Mucosa of gallbladder (tissue), 1 donor: ENCODE data around the gene HORMAD1. TPM values are rescaled to one million over a fixed set of nuclear protein-coding genes. Genes with fewer than 3 reads are reported as not detected.
"Not testable (repeated sequence)": the region's sequence is repeated elsewhere in the genome, so short reads cannot be mapped to it uniquely, and the experiment has no call there.

Experiments
- DNase-seq: peaks from one replicate; pipeline ENCODE4 v3.0.0-alpha.2; 2020; ENCODE audit warnings: low spot score
- total RNA-seq: library from RNA; stranded (reverse); gene quantifications from one replicate; pipeline ENCODE4 v1.2.1, GENCODE V29; 2021
- donor health status: DM: no; HTN: no; CAD: no.

The HORMAD1 gene
- not detected for total RNA-seq

- no peak for DNase-seq
These were observed at the start of gene HORMAD1 for GRCh38 chr1:150720703-150721102. Gene HORMAD1 (minus strand): TSS chr1:150720895. CDS start chr1:150719505, 1,390 bp downstream.

- DNase-seq, result not testable (repeated sequence)
These were observed 47.0 kb upstream of the HORMAD1 start for GRCh38 chr1:150767704-150768103.

GRCh38 chr1:150765977-150766301 lies 45.2 kb upstream of the HORMAD1 start:
- not testable (repeated sequence) for DNase-seq

- no peak for DNase-seq
These were observed 44.7 kb upstream of the HORMAD1 start, which contains the start of gene CTSS for GRCh38 chr1:150765296-150765976. Gene CTSS (minus strand): TSS chr1:150765778. CDS start chr1:150764763, 1,015 bp downstream.

- no peak for DNase-seq
These were observed 44.0 kb upstream of the HORMAD1 start for GRCh38 chr1:150764617-150765101.

- no peak for DNase-seq
These were observed 42.3 kb upstream of the HORMAD1 start for GRCh38 chr1:150763018-150763417.

GRCh38 chr1:150762552-150762951 lies 41.9 kb upstream of the HORMAD1 start:
- no peak for DNase-seq

- no peak for DNase-seq
These were observed 41.1 kb upstream of the HORMAD1 start for GRCh38 chr1:150761801-150762200.

- DNase-seq, result no peak
These were observed 39.3 kb upstream of the HORMAD1 start for GRCh38 chr1:150760013-150760412.

GRCh38 chr1:150753416-150753815 lies 32.7 kb upstream of the HORMAD1 start:
- DNase-seq, result no peak

- no peak for DNase-seq
These were observed 30.7 kb upstream of the HORMAD1 start for GRCh38 chr1:150751443-150751842.

- DNase-seq, result no peak
These were observed 29.1 kb upstream of the HORMAD1 start for GRCh38 chr1:150749720-150750311.

GRCh38 chr1:150748878-150749719 lies 28.4 kb upstream of the HORMAD1 start:
- DNase-seq, result no peak

GRCh38 chr1:150730130-150730721 lies 9.5 kb upstream of the HORMAD1 start:
- no peak for DNase-seq

- no peak for DNase-seq
These were observed 3.6 kb upstream of the HORMAD1 start for GRCh38 chr1:150724336-150724735.

- no peak for DNase-seq
These were observed 597 bp downstream of the HORMAD1 start for GRCh38 chr1:150720098-150720497.

- no peak for DNase-seq
These were observed 2.3 kb downstream of the HORMAD1 start for GRCh38 chr1:150718225-150718891.

- DNase-seq, result not testable (repeated sequence)
These were observed 11.7 kb downstream of the HORMAD1 start for GRCh38 chr1:150709031-150709430.

GRCh38 chr1:150708595-150708994 lies 12.1 kb downstream of the HORMAD1 start:
- no peak for DNase-seq

- DNase-seq, result no peak
These were observed 14.6 kb downstream of the HORMAD1 start for GRCh38 chr1:150706091-150706490.

- no peak for DNase-seq
These were observed 17.3 kb downstream of the HORMAD1 start for GRCh38 chr1:150703427-150703826.
